ENCODE measurements around the gene HADHA.

Gene HADHA

DNA sequence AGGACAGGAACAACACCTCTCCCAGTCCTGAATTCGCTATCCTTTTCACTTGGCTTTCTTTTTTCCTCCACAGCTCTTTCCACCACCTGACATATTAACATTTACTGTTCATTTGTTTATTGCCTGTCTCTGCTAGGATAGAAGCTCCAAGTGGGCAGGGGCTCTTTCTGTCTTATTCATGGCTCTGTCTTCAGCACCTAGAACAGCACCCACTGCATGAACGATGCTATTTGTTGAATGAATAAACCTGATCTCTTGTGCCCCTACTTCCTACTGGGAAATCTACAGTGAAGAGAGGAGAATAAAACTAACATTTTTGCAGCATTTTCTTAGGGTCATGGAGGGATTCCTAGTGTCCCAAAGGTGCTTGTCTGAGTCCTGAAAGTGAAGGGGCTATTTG, 95.9 kb downstream of the HADHA start:
- Histone ChIP-seq H3K27ac (ENCODE audit: low read length) (no peak overlapping the region), H3K27me3 (ENCODE audit: insufficient read depth, low read length) (no peaks in the 10 kb centered on the region), H3K36me3 (ENCODE audit: insufficient read depth, low read depth, low read length) (no peaks in the 10 kb centered on the region)

DNA sequence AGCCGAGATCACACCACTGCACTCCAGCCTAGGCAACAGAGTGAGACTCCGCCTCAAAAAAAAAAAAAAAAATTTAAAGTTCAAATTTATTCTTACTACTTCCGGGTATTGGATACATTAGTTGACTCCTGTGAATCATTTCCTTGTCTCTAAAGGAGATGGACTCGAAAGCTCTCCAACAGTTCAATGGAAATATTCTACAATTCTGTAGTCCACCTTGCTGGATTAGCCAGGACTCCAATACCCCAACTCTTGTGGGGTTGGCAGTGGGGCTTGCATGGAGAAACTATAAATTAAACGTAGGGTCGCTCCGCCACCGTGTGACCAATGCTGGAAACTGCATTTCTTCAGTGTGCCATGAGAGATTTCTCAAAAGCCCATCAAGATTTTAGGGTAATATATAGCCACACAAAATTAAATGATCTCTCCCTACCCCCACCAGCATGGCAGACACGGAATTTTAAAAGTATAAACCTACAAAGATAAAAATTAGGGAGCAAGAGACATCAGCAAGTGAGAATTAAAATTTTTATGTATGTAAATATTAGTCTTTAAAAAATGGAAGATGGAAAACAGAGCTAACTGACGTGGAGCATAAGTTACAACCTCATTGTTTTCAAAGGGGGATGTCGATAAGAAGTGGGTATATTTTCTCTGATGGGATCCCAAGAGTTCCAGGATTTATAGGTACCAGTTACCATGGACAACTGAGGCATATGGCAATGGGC, 99.3 kb downstream of the HADHA start:
- Histone ChIP-seq H3K4me1 (ENCODE audit: insufficient read depth, low read length) (no peaks in the 10 kb centered on the region), H3K9ac (ENCODE audit: low read depth, low read length) (no peak overlapping the region), H3K36me3 (ENCODE audit: insufficient read depth, low read depth, low read length) (no peaks in the 10 kb centered on the region), H3K27me3 (ENCODE audit: insufficient read depth, low read length) (no peaks in the 10 kb centered on the region), H3K9me3 (ENCODE audit: insufficient read depth, low read depth, low read length) (no peaks in the 10 kb centered on the region), H3K27ac (ENCODE audit: low read length) (no peak overlapping the region), H3K4me3 (ENCODE audit: low read length) (no peak overlapping the region)

More for the DNA sequence above, 95.9 kb downstream of the HADHA start:
- no peak overlapping the region for H3K9ac ChIP-seq (ENCODE audit: low read depth, low read length)
- H3K4me1 ChIP-seq (ENCODE audit: insufficient read depth, low read length), result no peaks in the 10 kb centered on the region
- H3K9me3 ChIP-seq (ENCODE audit: insufficient read depth, low read depth, low read length), result no peaks in the 10 kb centered on the region
- no peak overlapping the region for H3K4me3 ChIP-seq (ENCODE audit: low read length)

GRCh38 chr2:26144031-26144430, 100.4 kb downstream of the HADHA start:
- Histone ChIP-seq H3K27me3 (ENCODE audit: insufficient read depth, low read length) (no peaks in the 10 kb centered on the region), H3K4me3 (ENCODE audit: low read length) (no peak overlapping the region), H3K27ac (ENCODE audit: low read length) (no peak overlapping the region), H3K4me1 (ENCODE audit: insufficient read depth, low read length) (no peaks in the 10 kb centered on the region), H3K9me3 (ENCODE audit: insufficient read depth, low read depth, low read length) (no peaks in the 10 kb centered on the region), H3K9ac (ENCODE audit: low read depth, low read length) (no peak overlapping the region), H3K36me3 (ENCODE audit: insufficient read depth, low read depth, low read length) (no peaks in the 10 kb centered on the region)

- Histone ChIP-seq H3K4me3 (ENCODE audit: low read length) (no peak overlapping the region), H3K27me3 (ENCODE audit: insufficient read depth, low read length) (no peaks in the 10 kb centered on the region), H3K9me3 (ENCODE audit: insufficient read depth, low read depth, low read length) (no peaks in the 10 kb centered on the region), H3K36me3 (ENCODE audit: insufficient read depth, low read depth, low read length) (peaks cover 10% of the 10 kb centered on the region; the same call in 1 of the 2 replicates), H3K4me1 (ENCODE audit: insufficient read depth, low read length) (no peaks in the 10 kb centered on the region), H3K27ac (ENCODE audit: low read length) (no peak overlapping the region), H3K9ac (ENCODE audit: low read depth, low read length) (no peak overlapping the region)
These were observed 103.2 kb downstream of the HADHA start for GRCh38 chr2:26141145-26141769.

Data from iPS-20b (cell line).